OCI-LY1 (cell line): ENCODE data around the gene AJAP1.

ENCODE experiments used
- H2AFZ ChIP-seq: fragments of 200-600 bp; sonication (generic), shearing (Covaris generic); 2 replicates; pipeline ENCODE4 v1.6.0; 2014; ENCODE audit warnings: antibody characterized with exemption, mild to moderate bottlenecking, low read length
- H3F3A ChIP-seq: fragments of 200-600 bp; sonication (generic), shearing (Covaris generic); 2 replicates; pipeline ENCODE4 v1.6.0; 2014; ENCODE audit warnings: mild to moderate bottlenecking, antibody characterized with exemption, low read length, moderate library complexity; ENCODE audit not compliant: insufficient read depth
- H3K27ac ChIP-seq: fragments of 200-600 bp; sonication (generic); 2 replicates; pipeline ENCODE4 v1.5.1; 2014; ENCODE audit warnings: low read length, mixed run types, mild to moderate bottlenecking, low read depth; ENCODE audit not compliant: poor library complexity, severe bottlenecking
- H3K27me3 ChIP-seq: fragments of 200-600 bp; sonication (generic); 2 replicates; pipeline ENCODE4 v1.6.0; 2014; ENCODE audit warnings: antibody characterized with exemption, mild to moderate bottlenecking, low read length, moderate library complexity; ENCODE audit not compliant: insufficient read depth
- H3K36me3 ChIP-seq: fragments of 200-600 bp; sonication (generic); 2 replicates; pipeline ENCODE4 v1.6.1; 2014; ENCODE audit warnings: mild to moderate bottlenecking, antibody characterized with exemption, low read length, moderate library complexity, mixed read lengths; ENCODE audit not compliant: insufficient read depth
- H3K4me1 ChIP-seq: fragments of 200-600 bp; sonication (generic); 2 replicates; pipeline ENCODE4 v1.5.1; 2014; ENCODE audit warnings: mild to moderate bottlenecking, low read length, moderate library complexity; ENCODE audit not compliant: insufficient read depth, severe bottlenecking
- H3K4me2 ChIP-seq: fragments of 200-600 bp; sonication (generic), shearing (Covaris generic); 2 replicates; pipeline ENCODE4 v1.6.1; 2014; ENCODE audit warnings: low read length
- H3K4me3 ChIP-seq: fragments of 200-600 bp; sonication (generic); 2 replicates; pipeline ENCODE4 v1.5.1; 2014; ENCODE audit warnings: low read length, low read depth, mild to moderate bottlenecking, mixed read lengths; ENCODE audit not compliant: poor library complexity, severe bottlenecking
- H3K79me2 ChIP-seq: fragments of 200-600 bp; shearing (Covaris generic); 2 replicates; pipeline ENCODE4 v1.6.1; 2016; ENCODE audit warnings: mixed run types, low read length, mixed read lengths; ENCODE audit not compliant: insufficient read depth
- H3K9ac ChIP-seq: fragments of 200-600 bp; sonication (generic), shearing (Covaris generic); 2 replicates; pipeline ENCODE4 v1.6.1; 2014; ENCODE audit warnings: mild to moderate bottlenecking, low read length, mixed read lengths
- H3K9me2 ChIP-seq: fragments of 200-600 bp; sonication (generic), shearing (Covaris generic); 2 replicates; pipeline ENCODE4 v1.6.1; 2014; ENCODE audit warnings: low read depth, mild to moderate bottlenecking, low read length, mixed read lengths
- H3K9me3 ChIP-seq: fragments of 200-600 bp; shearing (Covaris generic); 2 replicates; pipeline ENCODE4 v1.6.1; 2014; ENCODE audit warnings: low read length, mixed read lengths
- H4K20me1 ChIP-seq: fragments of 200-600 bp; sonication (generic), shearing (Covaris generic); 2 replicates; pipeline ENCODE4 v1.6.0; 2016; ENCODE audit warnings: mild to moderate bottlenecking, low read length; ENCODE audit not compliant: insufficient read depth
- CTCF ChIP-seq: fragments of 200-600 bp; sonication (generic), shearing (Covaris generic); IDR thresholded peaks from 2 replicates; pipeline ENCODE4 v1.5.1; 2017; ENCODE audit warnings: mild to moderate bottlenecking, antibody characterized with exemption, low read length, moderate library complexity, mixed read lengths
- EZH2 ChIP-seq: fragments of 200-600 bp; sonication (generic), shearing (Covaris generic); IDR thresholded peaks from 2 replicates; pipeline ENCODE4 v1.8.0; 2017; ENCODE audit warnings: borderline replicate concordance, mixed run types, mild to moderate bottlenecking, antibody characterized with exemption, low read length, moderate library complexity, mixed read lengths

Gene AJAP1

DNA sequence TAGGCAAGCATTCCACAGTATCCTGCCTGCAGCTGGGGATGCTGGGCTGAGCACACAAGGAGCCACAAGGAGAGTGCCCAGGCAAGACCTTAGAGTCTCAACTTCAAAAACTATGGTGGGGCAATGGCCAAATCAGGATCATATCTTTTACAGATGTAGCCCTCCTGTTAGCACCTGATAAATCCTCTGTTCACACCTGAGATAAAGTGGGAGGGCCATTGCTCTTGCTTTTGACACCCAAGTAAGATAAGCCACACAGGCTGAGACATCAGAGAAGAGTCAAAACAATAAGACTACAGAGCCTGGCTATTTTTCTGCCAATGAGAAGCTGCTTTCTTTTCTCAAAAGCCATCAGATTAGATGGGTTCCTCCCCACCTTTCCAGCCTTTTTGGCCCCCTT lies 148.9 kb downstream of the AJAP1 start:
- H3K36me3 ChIP-seq, result no peaks in the 10 kb centered on the region
- no peaks in the 10 kb centered on the region for H3F3A ChIP-seq
- no peaks in the 10 kb centered on the region for H4K20me1 ChIP-seq
- no peak overlapping the region for H3K4me2 ChIP-seq
- no peak overlapping the region for H3K4me3 ChIP-seq
- no peaks in the 10 kb centered on the region for H3K9me2 ChIP-seq
- no peaks in the 10 kb centered on the region for H3K4me1 ChIP-seq
- TF ChIP-seq EZH2 (no peak), CTCF (no peak)
- no peak overlapping the region for H3K27ac ChIP-seq
- H2AFZ ChIP-seq, result no peak overlapping the region
- no peak overlapping the region for H3K9ac ChIP-seq
- no peaks in the 10 kb centered on the region for H3K27me3 ChIP-seq
- H3K9me3 ChIP-seq, result no peaks in the 10 kb centered on the region
- H3K79me2 ChIP-seq, result no peaks in the 10 kb centered on the region

DNA sequence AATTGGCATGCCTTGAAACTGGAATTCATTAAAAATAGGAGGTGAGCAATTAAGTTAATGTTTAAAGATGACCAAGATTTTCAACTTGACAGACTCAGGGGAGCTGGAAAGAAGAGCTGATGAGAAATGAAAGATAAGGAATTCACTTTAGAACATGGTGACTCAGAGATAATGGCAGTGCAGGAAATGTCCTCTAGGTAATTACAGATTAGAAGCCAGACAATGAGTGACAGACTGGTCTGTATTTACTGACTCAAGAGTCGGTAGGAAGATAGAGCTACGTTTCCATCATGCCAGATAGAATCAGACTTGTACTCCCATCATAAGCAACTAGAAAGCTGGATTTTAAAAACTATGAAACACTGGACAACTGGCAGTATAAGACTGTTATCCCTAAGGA lies 151.6 kb downstream of the AJAP1 start:
- no peak overlapping the region for H3K9ac ChIP-seq
- no peak overlapping the region for H3K27ac ChIP-seq
- no peaks in the 10 kb centered on the region for H3F3A ChIP-seq
- H4K20me1 ChIP-seq, result no peaks in the 10 kb centered on the region
- H3K4me2 ChIP-seq, result no peak overlapping the region
- no peak overlapping the region for H2AFZ ChIP-seq
- no peaks in the 10 kb centered on the region for H3K9me3 ChIP-seq
- TF ChIP-seq EZH2, result no peak
- TF ChIP-seq CTCF, result no peak
- H3K36me3 ChIP-seq, result no peaks in the 10 kb centered on the region
- H3K9me2 ChIP-seq, result no peaks in the 10 kb centered on the region
- no peak overlapping the region for H3K4me3 ChIP-seq
- no peaks in the 10 kb centered on the region for H3K4me1 ChIP-seq
- no peaks in the 10 kb centered on the region for H3K79me2 ChIP-seq
- H3K27me3 ChIP-seq, result no peaks in the 10 kb centered on the region

GRCh38 chr1:4820543-4820942 lies 166.1 kb downstream of the AJAP1 start:
- Histone ChIP-seq H3K27ac (no peak overlapping the region), H3F3A (no peaks in the 10 kb centered on the region), H3K36me3 (no peaks in the 10 kb centered on the region), H3K4me3 (no peak overlapping the region), H3K4me1 (no peaks in the 10 kb centered on the region), H3K9ac (no peak overlapping the region), H3K79me2 (no peaks in the 10 kb centered on the region), H4K20me1 (no peaks in the 10 kb centered on the region), H2AFZ (no peak overlapping the region), H3K9me3 (no peaks in the 10 kb centered on the region), H3K27me3 (no peaks in the 10 kb centered on the region), H3K4me2 (no peak overlapping the region), H3K9me2 (no peaks in the 10 kb centered on the region)
- TF ChIP-seq CTCF, result no peak
- no peak for TF ChIP-seq EZH2
